HG02870 (cell line): ENCODE results near the gene OR1F1.
"Not testable (repeated sequence)": the region's sequence is repeated elsewhere in the genome, so short reads cannot be mapped to it uniquely, and the experiment has no call there.

ENCODE experiments used
- ATAC-seq: cut with Tn5 transposase; IDR thresholded peaks from one replicate; pipeline ENCODE4 v1.9.1; 2021; ENCODE audit warnings: mild to moderate bottlenecking, moderate library complexity; ENCODE audit not compliant: unreplicated experiment

Gene OR1F1

GRCh38 chr16:3150346-3151218 lies 37.4 kb upstream of the OR1F1 start:
- ATAC-seq, result peak; percentile 70

GRCh38 chr16:3152027-3152276 lies 36.1 kb upstream of the OR1F1 start:
- no peak for ATAC-seq

- no peak for ATAC-seq
Measured at GRCh38 chr16:3152277-3152990, 35.6 kb upstream of the OR1F1 start.

GRCh38 chr16:3152991-3153368 lies 35.0 kb upstream of the OR1F1 start:
- ATAC-seq, result no peak

GRCh38 chr16:3155181-3155580 lies 32.8 kb upstream of the OR1F1 start:
- ATAC-seq, result no peak

GRCh38 chr16:3155972-3156371 lies 32.0 kb upstream of the OR1F1 start:
- no peak for ATAC-seq

GRCh38 chr16:3157229-3158025 lies 30.6 kb upstream of the OR1F1 start:
- ATAC-seq, result no peak

GRCh38 chr16:3158026-3158509 lies 29.9 kb upstream of the OR1F1 start:
- ATAC-seq, result no peak

GRCh38 chr16:3158510-3159314 lies 29.3 kb upstream of the OR1F1 start:
- ATAC-seq, result peak; percentile 34

- ATAC-seq, result no peak
Measured at GRCh38 chr16:3161235-3162018, 26.6 kb upstream of the OR1F1 start.

- no peak for ATAC-seq
Measured at GRCh38 chr16:3164121-3164991, 23.6 kb upstream of the OR1F1 start.

- no peak for ATAC-seq
Measured at GRCh38 chr16:3165111-3165822, 22.7 kb upstream of the OR1F1 start.

- no peak for ATAC-seq
Measured at GRCh38 chr16:3166505-3166886, 21.5 kb upstream of the OR1F1 start.

- not testable (repeated sequence) for ATAC-seq
Measured at GRCh38 chr16:3168729-3169128, 19.3 kb upstream of the OR1F1 start.

- ATAC-seq, result no peak
Measured at GRCh38 chr16:3170440-3171180, 17.4 kb upstream of the OR1F1 start.

- ATAC-seq, result no peak
Measured at GRCh38 chr16:3171181-3171854, 16.7 kb upstream of the OR1F1 start.
